Midbrain (tissue), 1 donor: ENCODE results near the gene KCNK15.

Source experiments
- DNase-seq: peaks from one replicate; lab custom pipeline; 2025; lab: John Stamatoyannopoulos, UW

Gene KCNK15

GRCh38 chr20:44715499-44716308 lies 30.0 kb upstream of the KCNK15 start:
- no peak for DNase-seq

- no peak for DNase-seq
Observed at GRCh38 chr20:44716309-44717106, 29.2 kb upstream of the KCNK15 start.

GRCh38 chr20:44717986-44718385 lies 27.7 kb upstream of the KCNK15 start:
- no peak for DNase-seq

DNA sequence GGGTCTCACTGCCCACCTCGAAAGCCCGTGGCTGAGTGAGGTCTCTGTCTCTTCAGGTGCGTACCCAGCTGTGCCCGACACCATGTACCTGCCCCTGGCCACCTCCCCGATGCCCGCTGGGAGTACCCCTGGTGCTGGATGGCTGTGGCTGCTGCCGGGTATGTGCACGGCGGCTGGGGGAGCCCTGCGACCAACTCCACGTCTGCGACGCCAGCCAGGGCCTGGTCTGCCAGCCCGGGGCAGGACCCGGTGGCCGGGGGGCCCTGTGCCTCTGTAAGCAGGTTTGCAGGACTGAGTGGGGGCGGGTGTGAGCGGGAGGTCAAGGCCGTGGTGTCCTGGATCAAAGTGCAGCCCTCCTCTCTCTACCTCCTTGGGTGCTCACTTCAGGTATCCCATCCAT lies 25.8 kb upstream of the KCNK15 start:
- no peak for DNase-seq

DNA sequence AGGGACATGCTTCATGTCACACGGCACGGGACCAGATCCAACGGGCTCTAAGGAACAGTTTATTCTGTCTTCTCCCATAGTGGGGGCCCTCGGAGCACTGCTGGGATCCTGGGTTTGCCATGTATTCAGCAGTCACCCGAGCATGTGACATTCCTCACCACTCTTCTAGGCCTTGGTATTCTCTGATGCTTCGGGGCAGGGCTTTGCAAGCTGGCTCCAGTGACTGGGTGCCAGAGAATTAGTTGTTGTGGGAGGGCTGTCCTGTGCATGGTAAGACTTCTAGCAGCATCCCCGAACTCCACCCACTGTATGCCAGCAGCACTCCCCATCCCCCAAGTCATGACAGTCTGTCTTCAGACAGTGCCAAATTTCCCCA lies 25.1 kb upstream of the KCNK15 start:
- DNase-seq: peak; percentile 11

GRCh38 chr20:44720997-44721784 lies 24.5 kb upstream of the KCNK15 start:
- DNase-seq: no peak

DNA sequence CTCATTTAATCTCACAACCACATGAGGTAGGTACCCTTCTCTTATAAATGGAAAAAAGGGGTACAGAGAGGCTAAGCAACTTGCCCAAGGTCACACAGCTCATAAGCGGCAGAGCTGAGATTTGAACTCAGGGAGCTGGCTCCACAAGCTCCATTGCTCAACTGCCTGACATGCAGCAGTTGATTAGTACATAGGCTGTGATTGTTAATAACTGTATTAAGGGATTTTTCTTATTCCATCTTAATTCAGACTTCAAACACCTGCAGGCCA lies 23.9 kb upstream of the KCNK15 start:
- DNase-seq: no peak

- no peak for DNase-seq
Observed at GRCh38 chr20:44722990-44723389, 22.7 kb upstream of the KCNK15 start.

GRCh38 chr20:44723391-44723790 lies 22.3 kb upstream of the KCNK15 start:
- DNase-seq: no peak

DNA sequence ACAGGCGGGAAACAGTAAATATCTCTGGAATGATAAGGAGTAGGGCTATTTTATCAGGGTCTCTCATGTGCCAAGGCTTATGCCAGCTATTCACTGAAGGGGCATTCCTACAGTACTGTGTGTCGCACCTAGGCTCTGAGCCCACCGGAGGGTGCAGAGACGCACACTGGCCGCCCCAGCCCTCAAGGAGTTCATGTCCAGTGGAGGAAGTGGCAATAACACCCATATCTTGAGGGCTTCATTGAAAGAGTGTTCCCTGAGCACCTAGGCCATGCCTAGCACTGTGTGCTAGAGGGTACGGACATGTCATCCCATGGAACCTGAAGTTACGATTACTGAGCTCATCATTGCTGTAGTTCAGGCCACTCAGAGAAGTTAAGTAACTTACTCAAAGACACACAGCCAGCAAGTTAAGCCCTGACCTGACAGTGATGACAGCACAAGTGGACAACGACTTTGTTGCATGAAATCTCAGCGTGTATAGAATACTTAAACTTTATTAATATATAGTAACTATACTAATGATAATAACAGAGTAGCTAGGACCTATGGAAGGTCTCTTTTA lies 21.8 kb upstream of the KCNK15 start:
- no peak for DNase-seq

DNA sequence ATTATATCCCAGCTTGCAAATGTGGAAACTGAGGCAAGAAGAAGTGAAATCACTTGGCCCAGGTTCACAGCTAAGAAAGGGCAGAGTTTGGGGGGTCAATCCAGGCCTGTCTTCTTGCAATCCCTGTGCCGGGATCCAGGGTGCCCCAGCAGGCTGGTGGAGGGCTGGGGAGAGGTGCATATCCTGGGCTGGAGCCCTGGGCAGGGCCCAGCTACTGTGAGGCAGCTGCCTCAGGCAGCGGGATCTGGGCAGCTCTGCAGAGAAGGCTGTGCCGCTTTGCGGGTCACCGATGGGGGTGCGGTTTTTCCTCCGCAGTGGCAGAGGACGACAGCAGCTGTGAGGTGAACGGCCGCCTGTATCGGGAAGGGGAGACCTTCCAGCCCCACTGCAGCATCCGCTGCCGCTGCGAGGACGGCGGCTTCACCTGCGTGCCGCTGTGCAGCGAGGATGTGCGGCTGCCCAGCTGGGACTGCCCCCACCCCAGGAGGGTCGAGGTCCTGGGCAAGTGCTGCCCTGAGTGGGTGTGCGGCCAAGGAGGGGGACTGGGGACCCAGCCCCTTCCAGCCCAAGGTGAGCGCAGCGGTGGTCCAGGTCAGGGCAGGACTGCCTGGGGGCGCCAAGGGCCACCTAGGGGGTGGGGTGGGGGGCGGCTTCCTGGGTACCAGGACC lies 21.1 kb upstream of the KCNK15 start:
- DNase-seq: no peak

DNA sequence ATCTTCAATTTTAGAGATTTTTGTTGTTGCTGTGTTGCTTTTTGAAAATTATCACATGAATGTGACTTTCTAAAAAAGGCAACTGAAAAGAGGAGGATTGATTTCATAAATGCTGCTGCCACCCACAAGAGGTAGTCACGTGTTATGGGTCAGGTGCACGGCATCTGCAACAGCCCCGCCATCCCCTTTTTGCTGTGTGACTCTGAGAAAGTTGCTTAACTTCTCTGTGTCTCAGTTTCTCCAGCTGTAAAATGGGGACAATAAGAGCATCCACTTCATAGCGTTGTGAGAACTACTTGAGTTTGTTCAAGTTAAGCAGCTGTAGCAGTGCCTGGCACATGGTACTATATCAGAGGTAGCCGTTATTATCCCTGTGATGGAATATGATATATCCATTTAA lies 19.8 kb upstream of the KCNK15 start:
- DNase-seq: no peak

- DNase-seq: no peak
Observed at GRCh38 chr20:44727039-44727438, 18.6 kb upstream of the KCNK15 start.

GRCh38 chr20:44727651-44728050 lies 18.0 kb upstream of the KCNK15 start:
- DNase-seq: no peak

DNA sequence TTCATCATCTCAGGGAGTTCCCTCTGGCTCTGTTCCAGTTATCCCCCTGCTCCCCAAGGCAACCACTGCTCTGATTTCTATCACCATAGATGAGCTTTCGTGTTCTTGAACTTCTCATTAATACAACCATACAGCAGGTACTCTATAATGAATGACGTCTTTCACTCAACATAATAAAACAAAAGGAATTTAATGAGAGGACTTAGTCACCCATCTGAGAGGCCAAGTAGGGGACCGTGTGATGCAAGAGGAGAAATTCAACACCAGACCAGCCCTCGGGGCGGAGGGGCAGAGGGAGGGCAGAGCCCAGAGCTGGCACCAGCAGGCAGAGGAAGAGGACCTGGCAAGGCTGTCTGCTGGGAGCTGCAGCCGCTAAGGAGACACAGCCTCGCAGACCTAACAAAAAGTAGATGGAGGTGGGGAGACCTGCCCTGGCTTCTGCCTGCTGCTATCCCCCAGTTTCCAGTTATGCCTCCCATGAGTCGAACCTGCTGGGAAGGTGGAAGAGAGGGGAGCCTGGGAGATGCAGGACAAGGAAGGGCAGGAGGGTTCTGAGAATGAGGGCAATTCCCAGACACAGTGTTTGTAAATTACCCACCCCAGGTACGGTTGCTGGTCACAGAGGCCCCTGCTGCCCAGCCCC lies 16.7 kb upstream of the KCNK15 start:
- peak; percentile 12 for DNase-seq

DNA sequence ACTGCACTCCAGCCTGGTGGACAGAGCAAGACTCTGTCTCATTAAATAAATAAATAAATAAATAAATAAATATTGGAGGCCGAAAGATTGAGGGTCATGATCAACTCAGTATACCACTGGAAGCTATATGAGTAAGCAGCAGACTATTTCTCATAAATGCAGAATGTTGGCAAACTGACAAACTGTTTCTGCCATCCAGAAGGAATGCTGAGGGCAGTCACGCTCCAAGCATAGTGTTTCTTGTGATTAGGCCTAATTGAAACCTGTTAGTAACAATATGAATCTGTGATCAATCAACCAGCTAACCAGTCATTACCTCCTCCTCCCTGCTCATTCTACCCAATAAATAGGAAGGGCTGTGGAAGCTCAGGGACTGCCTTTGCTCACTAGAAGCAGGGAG lies 15.2 kb upstream of the KCNK15 start:
- DNase-seq: no peak

GRCh38 chr20:44731657-44732056 lies 14.0 kb upstream of the KCNK15 start:
- DNase-seq: no peak

DNA sequence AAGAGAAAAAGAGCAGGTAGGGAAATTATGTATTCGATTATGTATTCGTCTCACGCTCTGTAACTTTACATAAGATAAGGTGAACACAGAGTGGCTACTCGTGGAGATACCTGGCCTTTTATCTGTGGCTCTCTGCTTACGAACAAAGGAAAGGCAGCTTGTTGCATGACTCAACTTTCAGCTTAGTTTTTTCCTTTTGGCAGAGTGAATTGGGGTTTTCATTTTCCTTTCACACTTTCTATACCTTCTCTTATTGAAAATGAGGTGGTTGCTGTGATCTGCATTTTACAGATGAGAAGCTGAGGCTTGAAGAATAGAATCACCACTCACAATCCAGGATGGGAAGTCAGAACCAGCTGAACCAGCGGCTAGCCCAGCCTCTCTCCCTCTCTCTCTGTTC lies 13.3 kb upstream of the KCNK15 start:
- DNase-seq: no peak

GRCh38 chr20:44733341-44734069 lies 12.2 kb upstream of the KCNK15 start:
- DNase-seq: peak; percentile 82

DNA sequence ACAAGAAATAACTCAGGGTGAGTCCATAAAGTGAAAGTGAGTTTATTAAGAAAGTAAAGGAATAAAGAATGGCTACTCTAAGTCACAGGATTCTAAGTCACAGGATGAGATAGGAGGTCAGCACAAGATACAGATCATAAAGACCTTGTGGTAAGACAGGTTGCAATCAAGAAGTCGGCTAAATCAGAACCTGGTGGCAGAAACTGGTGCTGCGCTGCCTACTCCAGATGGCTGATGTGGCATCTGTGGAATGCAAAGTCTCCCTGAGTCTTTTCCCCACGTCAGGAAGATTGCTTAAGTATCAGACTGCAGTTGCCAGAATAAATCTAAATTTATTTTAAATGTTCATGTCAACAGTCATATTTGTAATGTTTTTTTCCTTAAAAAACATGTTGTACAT lies 10.7 kb upstream of the KCNK15 start:
- DNase-seq: no peak

- no peak for DNase-seq
Observed at GRCh38 chr20:44735816-44736169, 9.9 kb upstream of the KCNK15 start.
